ENCODE data around the gene CHIC1. TPM values are rescaled to one million over a fixed set of nuclear protein-coding genes. Genes with fewer than 3 reads are reported as not detected.

The CHIC1 gene
- 3.7 to 6.1 TPM (median 4.9 TPM) in 5 replicates for total RNA-seq (2022; extraction: Qiagen RNA extraction)

DNA sequence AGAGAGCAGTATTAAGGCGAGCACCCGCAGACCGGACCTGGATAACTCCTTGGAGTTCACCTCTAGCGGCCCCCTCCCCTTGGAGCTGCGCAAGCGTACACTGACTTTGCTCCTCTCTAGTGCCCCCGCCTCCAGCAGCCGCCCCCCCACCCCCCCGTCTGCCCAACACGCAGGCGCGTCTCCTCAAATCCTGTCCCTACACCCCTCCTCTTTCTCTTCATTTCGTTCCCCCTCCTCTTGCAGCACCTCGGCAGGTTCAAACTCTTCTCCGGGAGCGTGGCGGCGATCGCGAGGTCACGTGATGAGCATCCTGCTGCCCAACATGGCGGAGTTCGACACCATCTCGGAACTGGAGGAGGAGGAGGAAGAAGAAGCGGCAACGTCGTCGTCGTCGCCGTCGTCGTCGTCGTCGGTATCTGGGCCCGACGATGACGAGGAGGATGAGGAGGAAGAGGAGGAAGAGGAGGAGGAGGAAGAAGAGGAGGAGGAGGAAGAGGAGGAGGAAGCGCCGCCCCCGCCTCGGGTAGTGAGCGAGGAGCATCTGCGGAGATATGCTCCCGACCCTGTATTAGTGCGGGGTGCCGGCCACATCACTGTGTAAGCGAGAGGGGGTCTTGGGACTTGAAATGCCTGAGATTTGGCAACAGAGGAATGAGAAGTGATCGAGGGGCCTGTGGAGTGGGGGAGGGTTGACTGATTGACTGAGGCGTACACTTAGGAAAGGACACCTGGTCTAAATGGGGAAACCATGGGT, at the start of gene CHIC1:
TSS of gene CHIC1 (plus strand) at position 214 of the 754 bp plus-strand sequence. CDS start at position 302, 88 bp downstream.

Other genes with a start within 250 kb of the CHIC1 start
- gene CDX4, start 116.1 kb upstream of the CHIC1 start, total RNA-seq (2022; extraction: Qiagen RNA extraction), result not detected in 5 replicates

Measured in A549 treated with dexamethasone at 1 μM for 4 hours (cell line).